NCI-H748 treated with DMSO at 0.1 percent for 48 hours (cell line): ENCODE data around the gene TUBGCP6.

ENCODE experiments used
- DNase-seq: peaks from one replicate; lab custom pipeline; 2025; lab: John Stamatoyannopoulos, UW

TUBGCP6 gene, protein sequence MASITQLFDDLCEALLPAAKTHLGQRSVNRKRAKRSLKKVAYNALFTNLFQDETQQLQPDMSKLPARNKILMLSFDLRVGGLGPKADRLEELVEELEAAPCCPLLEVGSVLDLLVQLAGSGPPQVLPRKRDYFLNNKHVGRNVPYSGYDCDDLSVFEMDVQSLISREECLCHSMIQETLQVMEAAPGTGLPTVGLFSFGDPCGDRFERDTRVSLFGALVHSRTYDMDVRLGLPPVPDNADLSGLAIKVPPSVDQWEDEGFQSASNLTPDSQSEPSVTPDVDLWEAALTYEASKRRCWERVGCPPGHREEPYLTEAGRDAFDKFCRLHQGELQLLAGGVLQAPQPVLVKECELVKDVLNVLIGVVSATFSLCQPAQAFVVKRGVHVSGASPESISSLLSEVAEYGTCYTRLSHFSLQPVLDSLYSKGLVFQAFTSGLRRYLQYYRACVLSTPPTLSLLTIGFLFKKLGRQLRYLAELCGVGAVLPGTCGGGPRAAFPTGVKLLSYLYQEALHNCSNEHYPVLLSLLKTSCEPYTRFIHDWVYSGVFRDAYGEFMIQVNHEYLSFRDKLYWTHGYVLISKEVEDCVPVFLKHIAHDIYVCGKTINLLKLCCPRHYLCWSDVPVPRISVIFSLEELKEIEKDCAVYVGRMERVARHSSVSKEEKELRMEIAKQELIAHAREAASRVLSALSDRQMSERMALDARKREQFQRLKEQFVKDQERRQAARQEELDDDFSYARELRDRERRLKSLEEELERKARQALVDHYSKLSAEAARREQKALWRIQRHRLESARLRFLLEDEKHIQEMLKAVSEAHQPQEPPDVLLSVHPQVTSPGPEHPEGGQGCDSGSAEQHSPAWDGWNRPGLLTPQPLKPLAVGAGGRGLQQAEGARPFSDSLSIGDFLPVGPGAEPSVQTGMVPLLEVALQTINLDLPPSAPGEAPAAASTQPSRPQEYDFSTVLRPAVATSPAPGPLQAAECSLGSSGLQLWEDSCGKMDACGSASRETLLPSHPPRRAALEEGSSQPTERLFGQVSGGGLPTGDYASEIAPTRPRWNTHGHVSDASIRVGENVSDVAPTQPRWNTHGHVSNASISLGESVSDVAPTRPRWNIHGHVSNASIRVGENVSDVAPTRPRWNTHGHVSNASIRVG (N-terminal part only)

DNA sequence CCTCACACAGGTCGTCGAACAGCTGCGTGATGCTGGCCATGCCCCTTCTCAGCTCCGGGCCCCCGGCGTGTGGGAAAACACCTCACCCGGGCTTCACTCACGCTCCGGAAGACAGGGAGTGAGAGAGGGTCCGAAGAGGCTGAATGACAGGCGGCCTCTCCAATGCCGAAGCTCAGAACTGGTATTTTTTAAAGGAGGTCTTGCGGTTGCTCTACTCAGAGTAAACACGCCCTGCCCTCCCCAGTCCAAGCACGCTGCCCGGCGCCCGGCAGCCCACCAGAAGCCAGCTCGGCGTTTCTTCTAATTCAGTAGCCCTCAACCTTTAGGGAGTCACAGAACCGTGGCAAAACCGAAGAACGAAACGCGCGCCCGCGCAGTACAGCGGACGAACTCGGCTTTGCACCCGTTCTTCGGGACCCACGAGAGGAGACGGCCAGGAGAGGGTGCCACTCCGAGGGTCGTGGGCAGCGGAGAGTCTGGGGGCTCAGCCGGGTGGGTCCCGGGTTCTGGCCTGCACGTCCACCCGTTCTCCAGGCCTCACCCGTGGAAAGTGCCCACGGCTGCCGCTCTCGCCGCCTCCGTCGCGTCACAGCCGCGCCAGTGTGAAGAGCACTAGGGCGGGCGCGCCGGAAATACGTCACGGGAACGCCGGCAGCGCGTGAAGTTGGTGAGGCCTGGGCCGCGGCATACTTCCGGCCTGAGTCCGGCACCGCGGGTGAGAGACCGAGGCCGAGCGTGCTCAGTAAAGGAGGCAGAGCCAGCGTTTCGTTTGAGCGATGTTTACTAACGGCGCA is at the start of gene TUBGCP6:
TUBGCP6 (minus strand) TSS at position 604 of the 794 bp plus-strand sequence; CDS start at position 40, 564 bp downstream.
- peak; percentile 61 for DNase-seq

DNA sequence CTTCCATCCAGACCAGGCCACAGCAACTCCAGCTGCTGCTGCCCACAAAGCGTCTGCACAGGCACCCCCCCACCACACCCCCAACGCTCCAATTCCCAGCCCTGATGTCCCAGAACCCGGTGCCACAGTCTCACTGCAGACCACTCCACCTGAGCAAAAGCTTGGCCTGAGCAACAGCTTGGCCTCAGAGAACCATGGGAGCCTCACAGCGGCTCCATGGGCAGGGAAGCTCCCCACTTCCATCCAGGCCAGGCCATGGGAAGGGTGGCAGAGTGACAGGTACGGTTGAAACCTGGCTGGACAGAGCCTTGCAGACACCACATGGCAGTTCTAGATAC is 49.5 kb upstream of the TUBGCP6 start:
- no peak for DNase-seq

GRCh38 chr22:50293441-50294318 is 48.9 kb upstream of the TUBGCP6 start:
- no peak for DNase-seq

GRCh38 chr22:50292643-50293440 is 48.0 kb upstream of the TUBGCP6 start:
- no peak for DNase-seq

- DNase-seq, result no peak
These were observed 45.3 kb upstream of the TUBGCP6 start for GRCh38 chr22:50289942-50290630.

DNA sequence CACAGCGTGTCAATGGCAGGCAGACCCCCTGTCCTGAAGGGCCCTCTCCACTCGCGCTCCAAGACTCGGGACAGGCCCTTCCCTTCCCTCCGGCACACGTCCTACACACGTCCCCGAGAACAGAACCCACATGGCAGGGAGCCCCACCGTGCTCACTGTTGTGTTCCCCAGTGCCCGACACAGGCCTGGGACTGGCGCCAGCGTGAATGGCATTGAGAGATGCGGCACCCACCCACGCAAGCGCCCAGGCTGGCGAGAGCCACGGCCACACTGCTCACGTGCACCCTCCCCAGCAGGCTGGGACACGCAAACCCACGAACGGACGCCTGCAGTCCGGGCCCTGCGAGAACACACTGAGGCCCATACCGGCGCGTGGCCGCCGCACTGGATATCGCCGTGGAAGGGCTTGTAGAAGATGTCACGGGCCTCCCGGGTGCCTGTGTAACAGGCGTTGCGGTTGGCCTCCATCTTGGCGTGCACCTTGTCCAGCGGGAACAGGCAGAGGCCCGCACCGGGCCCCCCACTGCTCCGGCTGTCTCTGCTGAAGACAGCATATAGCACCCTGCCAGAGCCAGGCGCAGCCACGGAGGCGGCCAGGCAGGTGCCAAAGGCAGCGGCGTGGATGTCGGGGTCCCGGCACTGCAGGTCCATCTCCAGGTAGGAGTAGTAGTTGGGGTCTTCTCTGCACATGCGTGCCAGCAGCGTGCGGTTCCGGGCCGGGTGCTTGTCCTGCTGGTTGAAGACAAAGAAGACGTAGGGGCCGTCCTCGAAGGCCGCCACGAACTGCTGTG is 44.5 kb upstream of the TUBGCP6 start:
- no peak for DNase-seq

- DNase-seq, result no peak
These were observed 42.9 kb upstream of the TUBGCP6 start for GRCh38 chr22:50287731-50288130.

GRCh38 chr22:50286701-50287318 is 42.0 kb upstream of the TUBGCP6 start:
- no peak for DNase-seq

- DNase-seq, result no peak
These were observed 41.5 kb upstream of the TUBGCP6 start for GRCh38 chr22:50286275-50286674.

GRCh38 chr22:50285568-50286229 is 40.9 kb upstream of the TUBGCP6 start:
- no peak for DNase-seq

DNA sequence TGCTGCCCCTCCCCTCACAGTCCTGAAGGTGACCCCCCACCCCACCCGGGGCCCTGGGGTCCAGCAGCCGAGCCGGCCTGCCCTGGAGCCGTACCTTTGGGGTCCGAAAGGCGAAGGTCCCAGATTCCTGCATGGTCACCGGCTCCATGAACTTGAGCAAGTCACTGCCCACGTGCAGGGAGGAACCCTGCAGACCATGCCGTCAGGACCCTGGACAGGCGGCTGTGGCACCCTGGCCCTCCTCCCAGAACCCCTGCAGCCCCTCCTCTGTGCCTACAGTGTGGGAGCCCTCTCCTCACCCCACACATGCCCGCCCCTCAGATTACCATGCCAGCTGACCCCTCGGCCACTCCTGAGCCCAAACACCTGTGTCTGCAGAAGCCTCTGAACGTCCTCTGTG is 39.7 kb upstream of the TUBGCP6 start:
- no peak for DNase-seq

DNA sequence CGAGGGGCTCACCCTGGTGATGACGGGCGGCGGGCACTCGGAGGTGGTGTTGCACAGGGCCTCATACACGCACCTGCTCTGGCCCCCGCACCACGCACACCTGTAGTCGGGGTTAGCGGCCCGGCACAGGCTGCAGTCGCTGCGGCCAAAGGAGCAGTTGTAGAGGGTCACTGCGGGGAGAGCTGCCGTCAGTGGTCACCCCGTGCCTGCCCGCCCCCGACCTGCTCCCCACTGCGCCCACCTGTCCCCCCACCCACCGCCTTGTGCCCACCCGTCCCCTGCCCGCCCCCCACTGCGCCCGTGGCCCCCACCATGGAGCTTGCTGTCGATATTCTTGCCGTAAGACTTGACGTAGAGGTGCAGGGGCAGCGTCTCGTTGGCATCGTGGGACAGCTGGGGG is 39.0 kb upstream of the TUBGCP6 start:
- no peak for DNase-seq

DNA sequence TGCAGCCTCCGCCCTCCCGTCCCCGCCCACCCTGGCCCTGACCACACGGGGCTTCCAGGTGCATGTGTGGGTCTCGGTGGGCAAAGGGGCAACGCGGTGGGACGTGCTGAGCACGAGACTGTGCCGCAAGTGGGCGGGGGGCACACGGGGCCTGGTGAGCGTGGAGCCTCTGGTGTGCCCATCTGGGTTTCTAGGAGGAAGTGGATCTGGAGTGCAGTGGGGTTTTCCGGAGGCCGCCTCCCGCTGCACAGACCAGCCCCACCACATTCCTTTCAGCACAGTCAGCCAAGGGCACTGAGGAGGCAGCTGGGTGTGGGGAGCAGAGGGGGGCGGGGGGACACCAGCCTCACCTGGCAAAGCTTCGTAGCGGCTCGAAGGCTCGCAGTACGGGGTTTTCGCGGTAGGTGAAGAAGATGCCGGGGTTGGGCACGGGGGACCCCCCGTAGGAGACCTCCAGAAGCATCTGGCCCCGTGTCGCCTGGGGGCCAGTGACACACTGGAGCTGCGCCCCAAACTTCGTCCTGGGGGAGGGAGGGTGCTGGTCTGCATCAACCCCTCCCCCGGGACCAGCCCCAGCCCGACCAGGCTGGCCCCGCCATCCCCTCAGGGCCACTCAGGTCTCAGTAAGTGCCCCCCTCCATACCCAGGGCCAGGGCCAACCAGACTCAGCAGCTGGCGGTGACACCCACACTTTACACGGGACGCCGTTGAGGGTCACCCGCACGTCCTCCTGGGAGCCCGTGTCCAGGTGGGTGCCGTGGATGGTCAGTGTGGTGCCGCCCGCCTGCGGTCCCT is 37.7 kb upstream of the TUBGCP6 start:
- DNase-seq, result no peak

GRCh38 chr22:50281957-50282356 is 37.1 kb upstream of the TUBGCP6 start:
- no peak for DNase-seq

DNA sequence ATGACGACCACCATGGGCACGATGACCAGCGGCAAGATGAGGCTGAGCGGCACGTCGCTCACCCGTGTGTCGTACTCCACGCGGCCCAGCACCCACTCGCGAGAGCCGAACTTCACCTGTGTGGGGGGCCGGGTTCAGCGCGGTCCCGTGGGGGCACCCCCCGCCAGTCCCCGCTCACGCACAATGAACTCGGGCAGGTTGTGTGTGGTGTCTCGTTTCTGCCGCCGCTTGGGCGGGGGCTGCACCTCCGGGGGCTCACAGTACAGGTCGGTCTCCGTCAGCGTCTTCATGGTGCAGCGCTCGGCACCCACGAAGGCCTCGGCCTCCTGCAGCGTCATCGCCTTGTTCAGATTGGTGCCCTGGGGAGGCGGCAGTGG is 36.5 kb upstream of the TUBGCP6 start:
- DNase-seq, result no peak

- DNase-seq, result no peak
These were observed 36.0 kb upstream of the TUBGCP6 start for GRCh38 chr22:50280708-50281383.
